Lower lobe of right lung (tissue), 2 donors: ENCODE measurements around the gene LCK. TPM values are rescaled to one million over a fixed set of nuclear protein-coding genes. Genes with fewer than 3 reads are reported as not detected.
"Not testable (repeated sequence)": the region's sequence is repeated elsewhere in the genome, so short reads cannot be mapped to it uniquely, and the experiment has no call there.

ENCODE experiments used
- ATAC-seq, 2 donors: fragments of 200-7000 bp; cut with Tn5 transposase; one replicate each; pipeline ENCODE4 v1.9.1; 2020 to 2022; ENCODE audit warnings: mild to moderate bottlenecking in 2 of 2, moderate library complexity in 2 of 2
- DNase-seq: peaks from one replicate; pipeline ENCODE4 v3.0.0-alpha.2; 2020
- H3K27ac ChIP-seq: fragments of 200-600 bp; one replicate; pipeline ENCODE4 v1.8.0; 2022
- H3K27me3 ChIP-seq: fragments of 200-600 bp; one replicate; pipeline ENCODE4 v1.8.0; 2022; ENCODE audit warnings: low read depth
- H3K36me3 ChIP-seq: fragments of 200-600 bp; one replicate; pipeline ENCODE4 v1.8.0; 2022; ENCODE audit warnings: mild to moderate bottlenecking
- H3K4me1 ChIP-seq: fragments of 200-600 bp; one replicate; pipeline ENCODE4 v1.8.0; 2022
- H3K4me3 ChIP-seq: fragments of 200-600 bp; one replicate; pipeline ENCODE4 v1.8.0; 2022; ENCODE audit warnings: mild to moderate bottlenecking
- H3K9me3 ChIP-seq: fragments of 200-600 bp; one replicate; pipeline ENCODE4 v1.8.0; 2022
- CTCF ChIP-seq: fragments of 200-600 bp; IDR thresholded peaks from one replicate; pipeline ENCODE4 v1.8.0; 2022; ENCODE audit warnings: antibody characterized with exemption, mild to moderate bottlenecking
- intact Hi-C: fragments of 100-400 bp; cut with DNase I; formaldehyde crosslinking; loops from one replicate; pipeline ENCODE4 v1.11.0; 2022
- total RNA-seq: library from RNA; stranded (reverse); fragmentation: NEBNext Ultra II Directional; extraction: Animal tissue kit (Norgen Biotek cat#: 25700); gene quantifications from one replicate; pipeline ENCODE4 v1.2.1, GENCODE V29; 2021
- donor health status: DM: no; HTN: yes; CAD: no; lungs with severe emphysema.

LCK gene
- total RNA-seq, 1 donor from 2014 or later = 7.5 TPM

GRCh38 chr1:32249831-32250525 lies 1.1 kb upstream of the LCK start:
- TF ChIP-seq CTCF = no peak
- intact Hi-C loops = no loop called here
- peaks cover 4% of the 10 kb centered on the region for H3K27me3 ChIP-seq
- DNase-seq (no peak), ATAC-seq (peak; percentile 48 to 61)
- no peaks in the 10 kb centered on the region for H3K36me3 ChIP-seq
- H3K4me1 ChIP-seq = peaks cover 61% of the 10 kb centered on the region
- peak overlapping the region; percentile 41 for H3K4me3 ChIP-seq
- peak overlapping the region; percentile 81 for H3K27ac ChIP-seq
- no peaks in the 10 kb centered on the region for H3K9me3 ChIP-seq

- intact Hi-C loops = no loop called here
- Histone ChIP-seq H3K9me3 (no peaks in the 10 kb centered on the region), H3K27ac (no peak overlapping the region), H3K36me3 (no peaks in the 10 kb centered on the region), H3K4me3 (no peak overlapping the region), H3K27me3 (no peaks in the 10 kb centered on the region), H3K4me1 (peaks cover 19% of the 10 kb centered on the region)
- TF ChIP-seq CTCF = no peak
- DNase-seq = no peak
- no peak for ATAC-seq
Observed at GRCh38 chr1:32255072-32256071, 4.3 kb downstream of the LCK start.

- intact Hi-C loops = no loop called here
- no peaks in the 10 kb centered on the region for H3K36me3 ChIP-seq
- H3K9me3 ChIP-seq = no peaks in the 10 kb centered on the region
- H3K27me3 ChIP-seq = no peaks in the 10 kb centered on the region
- ATAC-seq (no peak), DNase-seq (no peak)
- H3K4me3 ChIP-seq = no peak overlapping the region
- no peak for TF ChIP-seq CTCF
- H3K4me1 ChIP-seq = peaks cover 14% of the 10 kb centered on the region
- no peak overlapping the region for H3K27ac ChIP-seq
Observed at GRCh38 chr1:32256473-32257226, 5.6 kb downstream of the LCK start.

GRCh38 chr1:32257227-32257508 lies 6.1 kb downstream of the LCK start:
- no peak for TF ChIP-seq CTCF
- H3K9me3 ChIP-seq = no peaks in the 10 kb centered on the region
- no peaks in the 10 kb centered on the region for H3K36me3 ChIP-seq
- intact Hi-C loops = no loop called here
- no peak overlapping the region for H3K4me3 ChIP-seq
- no peak overlapping the region for H3K27ac ChIP-seq
- DNase-seq (no peak), ATAC-seq (no peak)
- no peaks in the 10 kb centered on the region for H3K27me3 ChIP-seq
- peaks cover 11% of the 10 kb centered on the region for H3K4me1 ChIP-seq

GRCh38 chr1:32263236-32263593 lies 12.2 kb downstream of the LCK start:
- H3K27me3 ChIP-seq, H3K9me3 ChIP-seq, DNase-seq, H3K36me3 ChIP-seq, H3K4me1 ChIP-seq, ATAC-seq, intact Hi-C loops, H3K27ac ChIP-seq, H3K4me3 ChIP-seq: not testable (repeated sequence)
